Measurements from ENCODE around the gene MAP3K2.
"Not testable (repeated sequence)": the region's sequence is repeated elsewhere in the genome, so short reads cannot be mapped to it uniquely, and the experiment has no call there.

MAP3K2 gene

DNA sequence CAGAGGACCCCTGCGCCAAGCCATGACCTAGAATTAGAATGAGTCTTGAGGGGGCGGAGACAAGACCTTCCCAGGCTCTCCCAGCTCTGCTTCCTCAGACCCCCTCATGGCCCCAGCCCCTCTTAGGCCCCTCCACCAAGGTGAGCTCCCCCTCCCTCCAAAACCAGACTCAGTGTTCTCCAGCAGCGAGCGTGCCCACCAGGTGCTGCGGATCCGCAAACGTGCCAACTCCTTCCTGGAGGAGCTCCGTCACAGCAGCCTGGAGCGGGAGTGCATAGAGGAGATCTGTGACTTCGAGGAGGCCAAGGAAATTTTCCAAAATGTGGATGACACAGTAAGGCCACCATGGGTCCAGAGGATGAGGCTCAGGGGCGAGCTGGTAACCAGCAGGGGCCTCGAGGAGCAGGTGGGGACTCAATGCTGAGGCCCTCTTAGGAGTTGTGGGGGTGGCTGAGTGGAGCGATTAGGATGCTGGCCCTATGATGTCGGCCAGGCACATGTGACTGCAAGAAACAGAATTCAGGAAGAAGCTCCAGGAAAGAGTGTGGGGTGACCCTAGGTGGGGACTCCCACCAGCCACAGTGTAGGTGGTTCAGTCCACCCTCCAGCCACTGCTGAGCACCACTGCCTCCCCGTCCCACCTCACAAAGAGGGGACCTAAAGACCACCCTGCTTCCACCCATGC is 33.5 kb upstream of the MAP3K2 start:
- no peak for DNase-seq

DNA sequence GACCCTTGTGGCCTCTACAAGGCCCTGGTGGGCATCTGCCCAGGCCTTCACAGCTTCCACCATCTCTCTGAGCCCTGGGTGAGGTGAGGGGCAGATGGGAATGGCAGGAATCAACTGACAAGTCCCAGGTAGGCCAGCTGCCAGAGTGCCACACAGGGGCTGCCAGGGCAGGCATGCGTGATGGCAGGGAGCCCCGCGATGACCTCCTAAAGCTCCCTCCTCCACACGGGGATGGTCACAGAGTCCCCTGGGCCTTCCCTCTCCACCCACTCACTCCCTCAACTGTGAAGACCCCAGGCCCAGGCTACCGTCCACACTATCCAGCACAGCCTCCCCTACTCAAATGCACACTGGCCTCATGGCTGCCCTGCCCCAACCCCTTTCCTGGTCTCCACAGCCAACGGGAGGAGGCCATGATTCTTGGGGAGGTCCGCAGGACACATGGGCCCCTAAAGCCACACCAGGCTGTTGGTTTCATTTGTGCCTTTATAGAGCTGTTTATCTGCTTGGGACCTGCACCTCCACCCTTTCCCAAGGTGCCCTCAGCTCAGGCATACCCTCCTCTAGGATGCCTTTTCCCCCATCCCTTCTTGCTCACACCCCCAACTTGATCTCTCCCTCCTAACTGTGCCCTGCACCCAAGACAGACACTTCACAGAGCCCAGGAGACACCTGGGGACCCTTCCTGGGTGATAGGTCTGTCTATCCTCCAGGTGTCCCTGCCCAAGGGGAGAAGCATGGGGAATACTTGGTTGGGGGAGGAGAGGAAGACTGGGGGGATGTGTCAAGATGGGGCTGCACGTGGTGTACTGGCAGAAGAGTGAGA is 32.5 kb upstream of the MAP3K2 start:
- DNase-seq = no peak

DNA sequence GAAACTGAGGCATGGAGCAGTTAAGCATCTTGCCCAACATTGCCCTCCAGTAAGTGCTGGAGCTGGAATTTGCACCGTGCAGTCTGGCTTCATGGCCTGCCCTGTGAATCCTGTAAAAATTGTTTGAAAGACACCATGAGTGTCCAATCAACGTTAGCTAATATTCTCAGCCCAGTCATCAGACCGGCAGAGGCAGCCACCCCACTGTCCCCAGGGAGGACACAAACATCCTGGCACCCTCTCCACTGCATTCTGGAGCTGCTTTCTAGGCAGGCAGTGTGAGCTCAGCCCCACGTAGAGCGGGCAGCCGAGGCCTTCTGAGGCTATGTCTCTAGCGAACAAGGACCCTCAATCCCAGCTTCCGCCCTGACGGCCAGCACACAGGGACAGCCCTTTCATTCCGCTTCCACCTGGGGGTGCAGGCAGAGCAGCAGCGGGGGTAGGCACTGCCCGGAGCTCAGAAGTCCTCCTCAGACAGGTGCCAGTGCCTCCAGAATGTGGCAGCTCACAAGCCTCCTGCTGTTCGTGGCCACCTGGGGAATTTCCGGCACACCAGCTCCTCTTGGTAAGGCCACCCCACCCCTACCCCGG is 31.8 kb upstream of the MAP3K2 start:
- DNase-seq = no peak

DNA sequence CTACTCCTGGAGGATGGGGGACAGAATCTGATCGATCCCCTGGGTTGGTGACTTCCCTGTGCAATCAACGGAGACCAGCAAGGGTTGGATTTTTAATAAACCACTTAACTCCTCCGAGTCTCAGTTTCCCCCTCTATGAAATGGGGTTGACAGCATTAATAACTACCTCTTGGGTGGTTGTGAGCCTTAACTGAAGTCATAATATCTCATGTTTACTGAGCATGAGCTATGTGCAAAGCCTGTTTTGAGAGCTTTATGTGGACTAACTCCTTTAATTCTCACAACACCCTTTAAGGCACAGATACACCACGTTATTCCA is 31.3 kb upstream of the MAP3K2 start:
- no peak for DNase-seq

DNA sequence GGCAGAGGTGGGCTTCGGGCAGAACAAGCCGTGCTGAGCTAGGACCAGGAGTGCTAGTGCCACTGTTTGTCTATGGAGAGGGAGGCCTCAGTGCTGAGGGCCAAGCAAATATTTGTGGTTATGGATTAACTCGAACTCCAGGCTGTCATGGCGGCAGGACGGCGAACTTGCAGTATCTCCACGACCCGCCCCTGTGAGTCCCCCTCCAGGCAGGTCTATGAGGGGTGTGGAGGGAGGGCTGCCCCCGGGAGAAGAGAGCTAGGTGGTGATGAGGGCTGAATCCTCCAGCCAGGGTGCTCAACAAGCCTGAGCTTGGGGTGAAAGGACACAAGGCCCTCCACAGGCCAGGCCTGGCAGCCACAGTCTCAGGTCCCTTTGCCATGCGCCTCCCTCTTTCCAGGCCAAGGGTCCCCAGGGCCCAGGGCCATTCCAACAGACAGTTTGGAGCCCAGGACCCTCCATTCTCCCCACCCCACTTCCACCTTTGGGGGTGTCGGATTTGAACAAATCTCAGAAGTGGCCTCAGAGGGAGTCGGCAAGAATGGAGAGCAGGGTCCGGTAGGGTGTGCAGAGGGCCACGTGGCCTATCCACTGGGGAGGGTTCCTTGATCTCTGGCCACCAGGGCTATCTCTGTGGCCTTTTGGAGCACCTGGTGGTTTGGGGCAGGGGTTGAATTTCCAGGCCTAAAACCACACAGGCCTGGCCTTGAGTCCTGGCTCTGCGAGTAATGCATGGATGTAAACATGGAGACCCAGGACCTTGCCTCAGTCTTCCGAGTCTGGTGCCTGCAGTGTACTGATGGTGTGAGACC is 30.7 kb upstream of the MAP3K2 start, which contains the start of gene PROC:
Gene PROC (plus strand): TSS at position 128 of the 812 bp plus-strand sequence. CDS start 1,516 bp downstream, outside the sequence.
- no peak for DNase-seq

DNA sequence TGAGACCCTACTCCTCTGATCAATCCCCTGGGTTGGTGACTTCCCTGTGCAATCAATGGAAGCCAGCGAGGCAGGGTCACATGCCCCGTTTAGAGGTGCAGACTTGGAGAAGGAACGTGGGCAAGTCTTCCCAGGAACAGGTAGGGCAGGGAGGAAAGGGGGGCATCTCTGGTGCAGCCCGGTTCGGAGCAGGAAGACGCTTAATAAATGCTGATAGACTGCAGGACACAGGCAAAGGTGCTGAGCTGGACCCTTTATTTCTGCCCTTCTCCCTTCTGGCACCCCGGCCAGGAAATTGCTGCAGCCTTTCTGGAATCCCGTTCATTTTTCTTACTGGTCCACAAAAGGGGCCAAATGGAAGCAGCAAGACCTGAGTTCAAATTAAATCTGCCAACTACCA is 29.6 kb upstream of the MAP3K2 start:
- no peak for DNase-seq

DNA sequence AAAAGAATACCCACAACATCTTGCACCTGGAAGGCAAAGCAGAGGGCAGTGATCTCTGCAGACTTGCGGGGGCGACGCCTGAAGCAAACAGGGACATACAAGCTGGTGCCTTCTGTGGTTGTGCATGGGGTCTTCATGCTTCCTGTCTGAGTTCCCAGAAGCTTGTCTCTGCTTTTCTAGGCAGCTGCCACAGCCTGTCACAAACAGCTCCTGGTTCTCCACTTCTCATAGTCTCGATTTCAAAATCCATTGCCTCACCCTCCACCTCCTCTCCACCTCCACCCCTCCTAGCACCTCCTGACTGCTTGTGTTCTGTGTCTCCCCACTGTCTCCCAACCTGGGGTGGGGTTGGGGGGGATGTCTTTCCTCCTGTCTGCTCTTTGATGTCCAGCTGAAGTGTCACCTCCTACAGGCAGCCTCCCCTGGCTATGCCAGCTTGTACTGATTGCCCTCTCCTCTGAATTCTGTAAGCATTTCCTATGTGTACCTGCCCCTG is 28.8 kb upstream of the MAP3K2 start:
- DNase-seq = no peak

DNA sequence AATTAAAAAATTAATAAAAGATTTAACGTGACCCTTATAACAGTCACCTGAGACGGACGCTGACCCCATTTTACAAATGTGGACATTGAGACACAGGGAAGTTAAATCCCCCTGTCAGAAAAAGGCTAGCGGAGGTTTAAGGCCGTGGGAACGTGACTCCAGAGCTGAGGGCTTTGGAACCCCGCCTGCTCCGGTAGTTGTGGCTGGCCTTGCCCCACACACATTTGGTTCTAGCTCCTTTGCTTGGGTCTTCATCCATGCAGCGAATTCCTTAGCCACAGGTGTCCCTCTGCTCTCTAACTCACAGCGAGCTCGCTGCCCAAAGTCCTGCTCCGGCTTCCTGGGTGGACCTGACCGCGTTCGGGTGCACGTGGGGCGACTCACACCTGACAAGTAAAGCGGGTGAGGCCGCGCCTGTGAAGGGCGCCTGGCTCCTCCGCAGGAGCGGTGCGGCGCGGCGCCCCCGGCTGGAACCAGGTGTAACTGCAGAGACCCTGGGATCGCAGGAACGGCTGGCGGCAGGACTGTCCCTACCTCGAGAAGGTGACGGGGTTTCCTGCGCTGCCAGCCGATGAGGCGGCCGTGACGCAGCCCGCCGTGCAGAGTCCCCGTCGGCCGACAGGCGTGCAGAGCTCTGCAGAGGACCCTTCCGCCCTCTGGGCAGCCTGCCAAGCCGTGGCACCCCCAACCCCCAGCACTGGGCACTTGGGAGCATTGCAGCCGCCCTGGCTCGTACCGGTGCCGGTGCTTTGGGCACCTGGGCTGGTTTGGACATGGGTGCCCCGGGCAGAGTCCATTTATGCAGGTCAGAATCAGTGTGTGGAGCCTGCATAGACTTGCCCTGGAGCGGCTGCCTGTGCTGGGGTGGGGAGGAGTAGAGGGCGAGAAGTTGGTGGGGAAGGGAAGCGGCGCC is 28.1 kb upstream of the MAP3K2 start:
- DNase-seq = peak; percentile 93

DNA sequence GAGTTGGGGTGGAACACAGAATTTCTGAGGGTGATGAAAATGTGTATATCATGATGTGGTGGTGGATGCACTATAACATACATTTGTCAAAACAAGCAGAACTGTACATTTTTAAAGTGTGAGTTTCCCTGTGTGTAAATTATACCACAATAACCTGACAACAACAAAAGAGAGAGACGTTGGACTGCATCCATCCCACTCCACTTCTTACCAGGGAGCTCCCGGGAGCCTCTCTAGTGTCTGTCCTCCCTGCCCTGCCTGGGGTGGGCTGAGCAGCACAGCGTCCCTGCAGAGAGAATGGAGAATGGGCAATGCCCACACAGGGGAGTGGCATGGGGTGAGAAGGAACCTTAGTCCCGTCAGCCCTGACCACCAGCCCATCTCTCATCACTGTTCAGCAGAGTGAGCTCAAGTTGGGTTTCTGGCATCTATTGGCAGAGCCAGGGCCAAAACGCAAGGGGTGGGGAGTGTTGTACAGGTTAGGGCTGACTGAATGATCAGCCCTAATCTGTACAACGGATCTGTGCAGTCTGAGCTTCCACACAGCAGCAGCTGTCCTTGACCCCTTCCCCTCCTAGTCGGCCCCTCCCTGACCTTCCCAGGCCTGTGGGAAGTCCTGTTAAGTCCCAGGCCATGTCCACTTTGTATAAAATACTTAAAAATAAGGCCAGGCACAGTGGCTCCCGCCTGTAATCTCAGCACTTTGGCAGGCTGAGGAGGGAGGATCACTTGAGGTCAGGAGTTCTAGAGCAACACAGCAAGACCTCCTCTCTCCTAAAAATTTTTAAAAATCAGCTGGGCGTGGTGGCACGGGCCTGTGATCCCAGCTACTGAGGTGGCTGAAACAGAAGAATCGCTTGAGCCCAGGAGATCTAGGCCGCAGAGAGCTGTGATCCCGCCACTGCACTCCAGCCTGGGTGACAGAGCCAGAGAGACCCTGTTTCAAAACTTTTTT is 27.1 kb upstream of the MAP3K2 start:
- no peak for DNase-seq

DNA sequence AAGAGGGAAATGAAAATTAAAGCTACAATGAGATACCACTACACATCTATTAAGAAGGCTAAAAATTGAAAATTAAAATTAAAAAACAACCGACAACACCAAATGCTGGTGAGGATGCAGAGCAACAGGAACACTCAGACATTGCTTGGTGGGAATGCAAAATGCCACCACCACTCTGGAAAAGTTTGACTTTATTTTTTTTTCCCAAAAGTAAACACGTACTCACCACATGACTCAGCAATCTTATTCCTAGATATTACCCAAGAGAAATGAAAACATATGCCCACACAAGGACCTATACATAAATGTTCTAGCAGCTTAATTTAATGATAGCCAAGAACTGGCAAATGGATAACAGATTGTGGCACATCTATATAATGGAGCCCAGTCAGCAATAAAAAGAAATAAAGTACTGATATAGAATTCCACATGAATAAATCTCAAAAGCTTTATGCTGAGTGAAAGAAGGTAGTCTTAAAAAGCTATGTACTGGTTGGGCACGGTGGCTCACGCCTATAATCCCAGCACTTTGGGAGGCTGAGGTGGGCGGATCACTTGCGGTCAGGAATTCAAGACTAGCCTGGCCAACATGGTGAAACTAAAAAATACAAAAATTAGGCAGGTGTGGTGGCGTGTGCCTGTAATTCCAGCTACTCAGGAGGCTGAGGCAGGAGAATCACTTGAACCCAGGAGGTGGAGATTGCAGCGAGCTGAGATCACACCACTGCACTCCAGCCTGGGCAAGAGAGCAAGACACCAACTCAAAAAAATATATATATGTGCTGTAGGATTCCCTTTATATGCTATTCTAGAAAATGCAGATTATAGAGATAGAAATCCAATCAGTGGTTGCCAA is 26.2 kb upstream of the MAP3K2 start:
- DNase-seq = no peak

DNA sequence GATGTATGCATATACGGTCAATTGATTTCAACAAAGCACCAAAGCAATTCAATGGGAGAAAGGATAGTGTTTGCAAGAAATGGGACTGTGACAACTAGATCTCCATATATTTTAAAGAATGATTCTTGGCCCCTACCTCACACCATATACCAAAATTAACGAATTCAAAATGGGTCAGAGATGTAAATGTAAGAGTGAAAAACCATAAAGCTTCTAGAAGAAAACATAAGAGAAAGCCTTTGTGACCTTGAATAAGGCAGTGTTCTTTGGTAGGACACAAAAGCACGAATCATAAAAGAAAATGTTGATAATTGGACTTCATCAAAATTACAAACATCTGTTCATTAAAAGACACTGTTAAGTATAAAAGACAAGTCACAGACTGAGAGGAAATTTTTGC is 25.4 kb upstream of the MAP3K2 start:
- no peak for DNase-seq

DNA sequence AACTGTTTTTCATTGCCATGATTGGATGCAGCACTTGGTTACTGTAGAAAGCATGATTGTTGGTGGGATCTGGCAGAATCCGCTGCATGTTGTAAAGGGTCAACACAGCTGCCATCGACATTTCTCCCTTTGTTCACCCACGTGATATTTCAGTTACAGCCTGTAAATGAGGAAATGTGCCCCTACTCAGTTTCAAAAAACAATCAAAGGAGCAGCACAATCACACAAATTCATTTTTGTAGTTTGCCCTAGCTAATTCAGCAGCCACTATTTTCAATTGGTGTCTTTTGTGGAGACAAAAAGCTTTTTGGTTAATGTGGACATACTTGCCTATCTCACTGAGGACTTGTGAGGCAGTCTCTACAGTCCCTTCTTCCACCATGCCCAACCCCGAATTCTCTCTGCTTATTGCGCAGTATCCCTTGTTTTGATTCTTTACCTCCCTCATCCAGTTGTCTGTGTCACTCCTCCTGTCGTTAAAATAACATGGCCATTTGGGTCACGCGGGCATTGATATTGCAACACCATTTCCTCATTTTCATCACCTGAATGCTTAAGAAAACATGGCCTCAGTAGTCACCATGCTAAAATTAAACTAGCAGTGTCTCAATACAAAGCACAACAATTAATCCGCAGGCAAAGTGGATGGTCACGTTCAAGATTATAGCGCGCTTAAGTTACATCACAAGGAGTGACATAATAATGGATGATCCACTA is 24.0 kb upstream of the MAP3K2 start:
- no peak for DNase-seq

DNA sequence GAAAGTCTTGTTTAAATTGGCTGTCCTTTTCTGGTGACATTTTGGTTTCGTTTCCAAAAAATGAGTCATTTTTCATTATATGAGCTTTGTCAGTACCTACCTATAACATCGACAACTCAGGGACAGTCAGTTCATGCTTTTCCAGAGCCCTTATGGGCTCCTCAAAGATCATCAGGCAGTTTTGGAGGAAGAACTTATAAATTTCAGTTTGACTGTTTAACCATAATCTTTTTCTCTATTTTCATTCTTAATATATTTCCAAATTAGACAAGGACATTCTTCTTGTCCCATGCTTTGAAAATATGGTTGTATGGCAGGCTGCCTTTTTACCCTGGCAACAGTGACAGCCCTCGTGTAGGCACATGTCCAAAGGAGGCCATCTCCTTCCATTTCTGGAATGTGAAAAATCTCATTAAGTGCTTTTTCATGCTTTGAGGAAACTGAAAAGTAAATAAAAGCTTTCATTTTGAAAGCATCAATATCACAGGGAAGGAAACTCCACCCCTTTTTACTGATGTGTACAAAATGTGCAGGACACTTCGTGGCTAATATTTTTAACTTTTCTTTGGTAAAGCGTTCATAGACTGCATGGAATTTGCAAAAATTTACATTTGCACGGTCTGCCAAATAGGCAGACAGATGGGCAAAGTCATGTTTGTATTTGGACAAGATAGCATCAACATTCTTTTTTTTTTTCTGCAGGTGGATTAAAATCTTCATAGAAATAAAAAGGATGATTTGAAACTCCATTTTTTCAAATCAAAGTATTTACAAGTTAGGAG is 23.3 kb upstream of the MAP3K2 start:
- no peak for DNase-seq

DNA sequence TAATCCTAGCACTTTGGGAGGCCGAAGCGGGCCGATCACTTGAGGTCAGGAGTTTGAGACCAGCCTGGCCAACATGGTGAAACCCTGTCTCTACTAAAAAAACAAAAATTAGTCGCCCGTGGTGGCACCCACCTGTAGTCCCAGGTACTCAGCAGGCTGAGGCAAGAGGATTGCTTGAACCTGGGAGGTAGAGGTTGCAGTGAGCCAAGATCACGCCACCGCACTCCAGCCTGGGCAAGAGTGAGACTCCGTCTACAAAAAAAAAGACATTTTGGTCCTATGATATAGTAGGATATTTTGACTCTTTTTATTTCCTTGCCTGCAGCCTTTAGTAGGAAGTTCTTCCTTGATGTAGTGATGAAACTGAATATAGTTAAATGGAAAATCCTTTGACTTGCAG is 21.9 kb upstream of the MAP3K2 start:
- DNase-seq = not testable (repeated sequence)

DNA sequence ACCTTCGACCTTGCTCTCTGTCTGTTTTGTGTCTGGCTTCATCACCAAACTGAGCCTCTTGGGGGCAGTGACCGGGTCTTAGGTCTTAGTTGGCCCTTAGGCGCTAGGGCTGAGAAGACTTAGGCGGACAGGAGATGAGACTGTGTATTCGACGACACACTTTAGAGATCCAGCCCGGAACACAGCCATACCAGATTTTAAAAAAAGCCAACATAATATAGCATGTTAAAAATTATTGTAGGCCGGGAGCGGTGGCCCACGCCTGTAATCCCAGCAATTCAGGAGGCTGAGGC is 21.0 kb upstream of the MAP3K2 start:
- no peak for DNase-seq

DNA sequence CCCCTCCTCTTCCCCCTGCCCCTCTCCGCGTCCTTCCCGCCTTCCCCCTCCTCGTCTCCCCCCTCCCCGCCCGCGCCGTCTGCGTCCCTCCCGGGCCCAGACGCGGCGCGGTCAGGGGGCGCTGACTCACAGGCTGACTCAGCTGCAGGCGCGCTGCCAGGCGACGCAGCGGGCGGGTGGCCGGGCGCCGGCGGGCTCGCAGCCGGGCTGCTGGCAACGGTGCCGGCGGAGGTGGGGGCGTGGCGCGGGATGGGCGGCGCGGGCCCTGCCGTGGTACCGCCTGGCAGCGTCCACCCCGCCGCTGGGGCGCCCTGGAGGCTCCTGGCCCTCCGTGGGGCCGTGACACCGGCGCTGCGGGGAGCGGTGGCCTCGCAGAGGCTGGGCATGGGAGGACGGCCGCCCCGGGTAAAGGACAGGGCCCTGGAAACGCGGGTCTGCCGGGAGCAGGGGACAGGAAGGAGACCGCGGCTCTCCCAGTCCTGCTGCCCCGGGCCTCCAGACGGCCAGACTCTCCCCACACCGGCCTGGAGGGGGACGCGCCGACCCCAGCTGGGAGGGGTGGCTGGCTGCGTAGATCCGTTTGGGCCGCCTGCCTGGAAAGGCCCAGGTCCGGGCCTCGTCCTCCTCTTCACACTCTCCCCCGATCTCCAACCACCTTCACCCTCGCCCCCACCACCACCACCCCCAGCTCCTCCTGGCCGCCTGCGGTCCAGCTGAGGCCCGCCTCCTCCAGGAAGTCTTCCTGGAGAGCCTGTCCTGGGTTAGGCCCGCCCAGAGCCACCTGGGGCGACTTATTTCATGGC is 20.4 kb upstream of the MAP3K2 start:
- DNase-seq = peak; percentile 97

DNA sequence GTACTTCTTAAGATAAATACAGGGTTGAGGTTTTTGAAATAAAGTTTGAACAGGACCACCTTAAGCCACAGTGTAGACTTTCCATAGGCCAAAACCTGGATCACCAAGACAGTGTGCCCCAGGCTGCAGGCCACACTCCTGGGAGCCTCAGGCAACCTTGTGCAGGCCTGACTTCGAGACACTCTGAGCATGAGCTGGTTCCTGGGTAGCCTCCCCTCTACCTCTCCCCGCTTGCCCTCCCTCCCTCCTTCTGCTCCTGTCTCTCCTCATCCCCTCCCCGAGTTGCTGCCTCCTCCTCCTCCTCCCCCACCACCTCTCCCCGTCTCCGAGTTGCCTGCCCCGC is 19.9 kb upstream of the MAP3K2 start:
- no peak for DNase-seq

DNA sequence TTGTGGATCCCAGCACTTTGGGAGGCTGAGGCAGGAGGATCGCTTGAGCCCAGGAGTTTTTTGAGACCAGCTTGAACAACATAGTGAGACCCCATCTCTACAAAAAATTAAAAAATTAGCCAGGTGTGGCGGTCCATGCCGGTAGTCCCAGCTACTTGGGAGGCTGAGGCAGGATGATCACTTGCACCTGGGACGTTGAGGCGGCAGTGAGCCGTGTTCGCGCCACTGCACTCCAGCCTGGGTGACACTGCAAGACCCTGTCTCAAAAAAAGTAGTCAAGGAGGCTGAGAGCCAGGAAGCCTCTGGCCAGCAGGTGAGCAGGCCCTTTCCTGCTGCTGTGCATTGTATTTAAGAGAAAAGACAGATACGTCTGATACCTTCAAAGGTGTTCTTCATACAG is 19.3 kb upstream of the MAP3K2 start:
- no peak for DNase-seq

Data from CD4-positive, alpha-beta T cell treated with Interleukin-17A for 4 hours (primary cell).